ENCODE results near the gene CCDC112. TPM values are rescaled to one million over a fixed set of nuclear protein-coding genes. Genes with fewer than 3 reads are reported as not detected.
A peak's percentile ranks its signal among the peaks of the same experiment; 100 is the strongest.

Gene CCDC112
- total and polyA plus RNA-seq, 2 of the 13 experiments (the other 11 are each of a cell fraction or from before 2014, with no cell fraction given), result 1.1 to 2.8 TPM

DNA sequence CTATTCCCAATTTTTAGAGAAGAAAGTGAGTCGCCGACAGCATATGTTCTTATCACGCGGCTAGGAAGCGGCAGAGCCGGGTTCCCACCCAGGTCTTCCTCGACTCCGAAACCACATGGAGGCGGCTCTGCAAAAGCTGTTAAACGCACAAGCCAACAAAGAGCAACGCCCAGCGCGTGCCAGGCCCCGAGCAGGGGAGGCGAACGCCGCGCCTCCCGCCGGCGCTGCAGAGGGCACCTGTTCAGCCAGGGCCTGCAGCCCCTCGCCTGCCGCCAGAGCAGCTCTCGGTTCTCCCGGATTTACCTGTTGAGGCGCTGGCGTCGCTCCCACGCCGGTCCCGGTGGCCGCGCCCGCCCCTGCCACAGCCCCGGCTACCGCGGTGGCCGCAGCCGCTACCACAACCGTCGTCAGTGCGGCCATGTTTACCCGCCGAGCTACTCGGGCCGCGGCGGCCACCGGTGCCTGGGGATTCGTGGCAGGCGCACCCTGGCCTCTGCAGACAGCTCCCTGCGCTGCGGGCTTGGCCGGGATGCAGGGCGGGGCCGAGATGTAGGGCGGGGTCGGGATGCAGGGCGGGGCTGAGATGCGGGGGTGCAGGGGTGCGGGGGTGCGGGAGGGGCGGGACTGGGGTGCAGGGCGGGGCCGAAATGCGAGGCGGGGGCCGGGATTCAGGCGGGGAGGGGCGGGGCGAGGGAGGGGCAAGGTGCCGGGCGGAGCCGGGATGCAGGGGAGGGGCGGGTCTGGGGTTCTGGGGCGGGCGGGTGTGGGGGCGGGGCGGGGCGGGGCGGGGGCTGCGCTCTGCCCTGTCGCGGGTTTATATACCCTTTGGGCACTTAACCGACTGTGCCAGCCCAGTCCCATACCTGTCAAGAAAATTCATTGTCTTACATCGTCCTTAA is at the start of gene CCDC112 (continued):
- TF ChIP-seq ZNF512 (CRISPR knock-in tag; IDR thresholded peaks at IDR 0.05) (no peak), MEIS1 (CRISPR knock-in tag; IDR thresholded peaks at IDR 0.05; ENCODE audit: borderline replicate concordance) (no peak), ZNF709 (CRISPR knock-in tag; IDR thresholded peaks at IDR 0.05) (no peak; the same call in 1 of the 2 replicates), ZNF891 (CRISPR knock-in tag; IDR thresholded peaks at IDR 0.05) (peak; percentile 36; the same call in 1 of the 2 replicates), RFXAP (CRISPR knock-in tag; IDR thresholded peaks at IDR 0.05; ENCODE audit: borderline replicate concordance) (no peak), SKIL (CRISPR knock-in tag; IDR thresholded peaks at IDR 0.05; ENCODE audit: borderline replicate concordance) (no peak), CEBPB (IDR thresholded peaks at IDR 0.05; ENCODE audit: borderline replicate concordance, low read depth, low read length) (no peak), ELF4 (CRISPR knock-in tag; IDR thresholded peaks at IDR 0.05; ENCODE audit: borderline replicate concordance) (no peak), NKX3-1 (CRISPR knock-in tag; IDR thresholded peaks at IDR 0.05) (no peak), ELF3 (CRISPR knock-in tag; IDR thresholded peaks at IDR 0.05) (no peak), MTA1 (CRISPR knock-in tag; IDR thresholded peaks at IDR 0.05; ENCODE audit: borderline replicate concordance) (no peak; the same call in 1 of the 2 replicates), KLF16 (CRISPR knock-in tag; IDR thresholded peaks at IDR 0.05) (no peak; a peak in 1 of 4 replicates), ZNF558 (CRISPR knock-in tag; IDR thresholded peaks at IDR 0.05; ENCODE audit: borderline replicate concordance) (no peak), ZNF513 (CRISPR knock-in tag; conservative IDR thresholded peaks at IDR 0.05) (no peak), SRSF9 (IDR thresholded peaks at IDR 0.05; ENCODE audit: borderline replicate concordance, insufficient read depth, low read depth, low read length, poor library complexity, severe bottlenecking) (no peak), ATF7-NPFF (CRISPR knock-in tag; IDR thresholded peaks at IDR 0.05; ENCODE audit: low read depth) (peak; percentile 46; the same call in 1 of the 2 replicates), SATB2 (CRISPR knock-in tag; IDR thresholded peaks at IDR 0.05) (no peak), PPARG (CRISPR knock-in tag; conservative IDR thresholded peaks at IDR 0.05) (no peak)
- TF ChIP-seq, protein P1, sequence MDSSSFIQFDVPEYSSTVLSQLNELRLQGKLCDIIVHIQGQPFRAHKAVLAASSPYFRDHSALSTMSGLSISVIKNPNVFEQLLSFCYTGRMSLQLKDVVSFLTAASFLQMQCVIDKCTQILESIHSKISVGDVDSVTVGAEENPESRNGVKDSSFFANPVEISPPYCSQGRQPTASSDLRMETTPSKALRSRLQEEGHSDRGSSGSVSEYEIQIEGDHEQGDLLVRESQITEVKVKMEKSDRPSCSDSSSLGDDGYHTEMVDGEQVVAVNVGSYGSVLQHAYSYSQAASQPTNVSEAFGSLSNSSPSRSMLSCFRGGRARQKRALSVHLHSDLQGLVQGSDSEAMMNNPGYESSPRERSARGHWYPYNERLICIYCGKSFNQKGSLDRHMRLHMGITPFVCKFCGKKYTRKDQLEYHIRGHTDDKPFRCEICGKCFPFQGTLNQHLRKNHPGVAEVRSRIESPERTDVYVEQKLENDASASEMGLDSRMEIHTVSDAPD (CRISPR knock-in tag; IDR thresholded peaks at IDR 0.05), result no peak
- TF ChIP-seq, protein P2, sequence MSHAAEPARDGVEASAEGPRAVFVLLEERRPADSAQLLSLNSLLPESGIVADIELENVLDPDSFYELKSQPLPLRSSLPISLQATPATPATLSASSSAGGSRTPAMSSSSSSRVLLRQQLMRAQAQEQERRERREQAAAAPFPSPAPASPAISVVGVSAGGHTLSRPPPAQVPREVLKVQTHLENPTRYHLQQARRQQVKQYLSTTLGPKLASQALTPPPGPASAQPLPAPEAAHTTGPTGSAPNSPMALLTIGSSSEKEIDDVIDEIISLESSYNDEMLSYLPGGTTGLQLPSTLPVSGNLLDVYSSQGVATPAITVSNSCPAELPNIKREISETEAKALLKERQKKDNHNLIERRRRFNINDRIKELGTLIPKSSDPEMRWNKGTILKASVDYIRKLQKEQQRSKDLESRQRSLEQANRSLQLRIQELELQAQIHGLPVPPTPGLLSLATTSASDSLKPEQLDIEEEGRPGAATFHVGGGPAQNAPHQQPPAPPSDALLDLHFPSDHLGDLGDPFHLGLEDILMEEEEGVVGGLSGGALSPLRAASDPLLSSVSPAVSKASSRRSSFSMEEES (CRISPR knock-in tag; IDR thresholded peaks at IDR 0.05), result no peak
